Measurements from ENCODE around the gene P2RY11.

P2RY11 gene

GRCh38 chr19:10141479-10141878, 30.0 kb downstream of the P2RY11 start:
- DNase-seq (ENCODE audit: low read depth in 2 of 2), result no peak

GRCh38 chr19:10141973-10142372, 30.5 kb downstream of the P2RY11 start:
- no peak for DNase-seq (ENCODE audit: low read depth in 2 of 2)

GRCh38 chr19:10142701-10143375, 31.3 kb downstream of the P2RY11 start:
- peak in 1 of 2 donors; percentile 15 for DNase-seq (ENCODE audit: low read depth in 2 of 2)

- no peak for DNase-seq (ENCODE audit: low read depth in 2 of 2)
These were observed 32.2 kb downstream of the P2RY11 start for GRCh38 chr19:10143681-10144080.

GRCh38 chr19:10144361-10144760, 32.9 kb downstream of the P2RY11 start:
- no peak for DNase-seq (ENCODE audit: low read depth in 2 of 2)

GRCh38 chr19:10145031-10145430, 33.5 kb downstream of the P2RY11 start:
- DNase-seq (ENCODE audit: low read depth in 2 of 2), result no peak

- DNase-seq (ENCODE audit: low read depth in 2 of 2), result no peak
These were observed 34.6 kb downstream of the P2RY11 start for GRCh38 chr19:10146142-10146541.

GRCh38 chr19:10149427-10149826, 37.9 kb downstream of the P2RY11 start:
- DNase-seq (ENCODE audit: low read depth in 2 of 2), result no peak

GRCh38 chr19:10151521-10151920, 40.0 kb downstream of the P2RY11 start:
- no peak for DNase-seq (ENCODE audit: low read depth in 2 of 2)

GRCh38 chr19:10152100-10152499, 40.6 kb downstream of the P2RY11 start:
- no peak for DNase-seq (ENCODE audit: low read depth in 2 of 2)

GRCh38 chr19:10155839-10156238, 44.3 kb downstream of the P2RY11 start:
- no peak for DNase-seq (ENCODE audit: low read depth in 2 of 2)

GRCh38 chr19:10158071-10158470, 46.6 kb downstream of the P2RY11 start:
- no peak for DNase-seq (ENCODE audit: low read depth in 2 of 2)

GRCh38 chr19:10158485-10158884, 47.0 kb downstream of the P2RY11 start:
- no peak for DNase-seq (ENCODE audit: low read depth in 2 of 2)

GRCh38 chr19:10159610-10160009, 48.1 kb downstream of the P2RY11 start:
- no peak for DNase-seq (ENCODE audit: low read depth in 2 of 2)

GRCh38 chr19:10163536-10163935, 52.0 kb downstream of the P2RY11 start:
- no peak for DNase-seq (ENCODE audit: low read depth in 2 of 2)
